ENCODE measurements around the gene PCK1. TPM values are rescaled to one million over a fixed set of nuclear protein-coding genes. Genes with fewer than 3 reads are reported as not detected.
A peak's percentile ranks its signal among the peaks of the same experiment; 100 is the strongest.

PCK1 gene
- total RNA-seq, 1 donor from 2014 or later = not detected

DNA sequence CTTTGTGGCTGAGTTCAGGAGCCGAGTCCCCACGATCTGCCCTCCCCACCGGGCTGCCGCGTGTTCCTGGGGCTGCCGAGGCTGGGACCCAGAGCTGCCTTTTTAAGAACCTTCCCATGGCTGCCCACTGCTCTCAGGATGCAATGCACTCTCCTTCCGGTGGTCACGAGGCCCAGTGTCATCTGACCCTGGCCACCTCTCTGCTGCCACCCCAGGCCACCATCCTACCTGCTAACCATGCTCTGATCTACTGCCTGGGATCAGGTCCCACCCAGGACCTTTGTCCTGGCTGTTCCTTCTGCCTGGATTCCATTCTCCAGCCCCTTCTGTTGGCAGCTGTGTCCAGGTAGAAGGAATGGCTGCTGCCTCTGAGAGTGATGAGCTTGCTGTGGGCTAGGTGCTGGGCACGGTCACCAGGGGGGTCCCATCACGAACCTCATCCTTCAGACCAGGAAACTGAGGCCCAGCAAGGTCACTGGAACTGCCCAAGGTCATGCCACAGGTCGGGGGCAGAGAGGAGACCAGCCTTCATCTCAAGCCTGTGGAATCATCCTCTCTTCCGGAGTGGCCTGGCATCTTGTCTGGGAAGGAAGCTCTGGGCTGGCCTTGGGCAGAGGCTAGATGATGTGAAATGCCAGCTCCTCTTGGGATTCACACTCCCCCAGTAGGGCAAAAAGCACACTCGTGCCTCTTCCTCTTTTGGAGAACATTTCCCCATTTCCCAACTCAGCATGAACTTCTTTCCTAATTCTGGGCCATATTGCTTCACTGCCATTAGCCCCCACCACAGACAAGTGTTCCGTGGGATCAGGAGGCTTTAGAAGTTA is 20.5 kb downstream of the PCK1 start:
- no peaks in the 10 kb centered on the region for H3K9me3 Mint-ChIP-seq
- H3K27ac Mint-ChIP-seq (ENCODE audit: unreplicated experiment) = no peak overlapping the region
- H3K27me3 Mint-ChIP-seq (ENCODE audit: low read depth) = peaks cover 44% of the 10 kb centered on the region
- DNase-seq (ENCODE audit: low read depth, low spot score) = no peak
- peaks cover 24% of the 10 kb centered on the region for H3K4me1 Mint-ChIP-seq
- no peak overlapping the region for H3K4me3 Mint-ChIP-seq
- TF ChIP-seq, protein P1, sequence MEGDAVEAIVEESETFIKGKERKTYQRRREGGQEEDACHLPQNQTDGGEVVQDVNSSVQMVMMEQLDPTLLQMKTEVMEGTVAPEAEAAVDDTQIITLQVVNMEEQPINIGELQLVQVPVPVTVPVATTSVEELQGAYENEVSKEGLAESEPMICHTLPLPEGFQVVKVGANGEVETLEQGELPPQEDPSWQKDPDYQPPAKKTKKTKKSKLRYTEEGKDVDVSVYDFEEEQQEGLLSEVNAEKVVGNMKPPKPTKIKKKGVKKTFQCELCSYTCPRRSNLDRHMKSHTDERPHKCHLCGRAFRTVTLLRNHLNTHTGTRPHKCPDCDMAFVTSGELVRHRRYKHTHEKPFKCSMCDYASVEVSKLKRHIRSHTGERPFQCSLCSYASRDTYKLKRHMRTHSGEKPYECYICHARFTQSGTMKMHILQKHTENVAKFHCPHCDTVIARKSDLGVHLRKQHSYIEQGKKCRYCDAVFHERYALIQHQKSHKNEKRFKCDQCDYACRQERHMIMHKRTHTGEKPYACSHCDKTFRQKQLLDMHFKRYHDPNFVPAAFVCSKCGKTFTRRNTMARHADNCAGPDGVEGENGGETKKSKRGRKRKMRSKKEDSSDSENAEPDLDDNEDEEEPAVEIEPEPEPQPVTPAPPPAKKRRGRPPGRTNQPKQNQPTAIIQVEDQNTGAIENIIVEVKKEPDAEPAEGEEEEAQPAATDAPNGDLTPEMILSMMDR (conservative IDR thresholded peaks at IDR 0.05) = no peak
- no peaks in the 10 kb centered on the region for H3K36me3 Mint-ChIP-seq (ENCODE audit: low read depth)

DNA sequence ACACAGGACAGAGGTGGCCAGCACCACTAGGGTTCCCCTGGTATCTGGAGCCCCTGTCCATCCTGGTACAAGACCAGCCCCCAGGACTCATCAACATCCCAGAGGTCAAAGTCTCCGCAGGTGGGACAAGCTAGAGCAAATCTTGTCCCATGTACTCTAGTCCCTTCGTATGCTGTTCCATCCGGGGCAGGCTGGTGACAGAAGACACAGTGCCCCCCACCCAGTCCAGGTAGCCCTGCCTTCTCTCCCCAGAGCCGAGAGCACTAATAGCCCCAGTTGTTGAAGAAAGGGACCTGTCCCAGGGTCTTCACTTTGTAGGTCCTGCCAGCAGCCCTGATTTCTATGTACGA is 21.1 kb downstream of the PCK1 start:
- no peaks in the 10 kb centered on the region for H3K9me3 Mint-ChIP-seq
- peaks cover 24% of the 10 kb centered on the region for H3K4me1 Mint-ChIP-seq
- no peak overlapping the region for H3K27ac Mint-ChIP-seq (ENCODE audit: unreplicated experiment)
- H3K36me3 Mint-ChIP-seq (ENCODE audit: low read depth) = no peaks in the 10 kb centered on the region
- peaks cover 44% of the 10 kb centered on the region for H3K27me3 Mint-ChIP-seq (ENCODE audit: low read depth)
- TF ChIP-seq, protein P1 (conservative IDR thresholded peaks at IDR 0.05) = no peak
- H3K4me3 Mint-ChIP-seq = no peak overlapping the region
- no peak for DNase-seq (ENCODE audit: low read depth, low spot score)

DNA sequence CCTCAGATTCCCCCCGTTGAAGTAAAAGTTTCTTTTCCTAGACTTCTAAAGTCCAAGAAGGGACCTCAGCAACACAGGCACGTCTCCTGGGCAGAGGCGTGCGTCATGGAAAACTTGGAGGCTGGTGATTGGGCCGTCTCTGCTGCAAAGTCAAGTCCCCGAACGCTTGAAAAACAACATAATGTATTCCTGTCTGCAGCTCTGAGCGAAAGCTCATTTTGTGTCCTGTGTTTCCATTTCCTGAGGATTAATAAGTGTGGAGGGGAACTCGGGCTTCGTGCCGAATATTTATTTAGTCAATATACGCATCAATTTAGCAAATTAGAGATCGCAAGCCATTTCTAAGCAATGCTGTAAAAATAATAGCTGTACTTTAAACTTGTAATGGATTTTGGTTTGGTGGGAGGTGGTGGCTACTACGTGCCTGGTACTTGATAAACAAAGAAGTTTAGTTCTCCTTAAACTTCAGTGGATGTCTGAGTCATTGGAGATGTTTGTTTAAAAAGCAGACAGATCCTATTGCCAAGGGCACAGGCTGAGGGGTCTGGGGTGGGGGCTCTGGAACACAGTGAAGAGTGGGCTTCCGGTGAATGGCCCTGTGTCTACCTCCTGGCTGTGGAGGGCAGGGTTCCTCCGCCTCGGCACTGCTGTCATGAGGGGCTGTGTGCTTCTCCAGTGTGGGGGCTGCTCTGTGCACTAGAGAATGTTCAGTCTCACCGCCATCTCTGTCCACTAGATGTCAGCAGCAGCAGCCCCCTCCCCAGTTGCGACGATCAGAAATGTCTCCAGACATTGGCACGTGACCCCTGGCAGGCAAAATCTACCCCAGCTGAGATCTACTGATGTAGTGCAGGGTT is 21.8 kb downstream of the PCK1 start:
- TF ChIP-seq, protein P1 (conservative IDR thresholded peaks at IDR 0.05) = peak; percentile 63
- peaks cover 44% of the 10 kb centered on the region for H3K27me3 Mint-ChIP-seq (ENCODE audit: low read depth)
- H3K9me3 Mint-ChIP-seq = no peaks in the 10 kb centered on the region
- DNase-seq (ENCODE audit: low read depth, low spot score) = peak; percentile 51
- no peak overlapping the region for H3K4me3 Mint-ChIP-seq
- H3K36me3 Mint-ChIP-seq (ENCODE audit: low read depth) = no peaks in the 10 kb centered on the region
- H3K4me1 Mint-ChIP-seq = peaks cover 24% of the 10 kb centered on the region
- H3K27ac Mint-ChIP-seq (ENCODE audit: unreplicated experiment) = no peak overlapping the region

DNA sequence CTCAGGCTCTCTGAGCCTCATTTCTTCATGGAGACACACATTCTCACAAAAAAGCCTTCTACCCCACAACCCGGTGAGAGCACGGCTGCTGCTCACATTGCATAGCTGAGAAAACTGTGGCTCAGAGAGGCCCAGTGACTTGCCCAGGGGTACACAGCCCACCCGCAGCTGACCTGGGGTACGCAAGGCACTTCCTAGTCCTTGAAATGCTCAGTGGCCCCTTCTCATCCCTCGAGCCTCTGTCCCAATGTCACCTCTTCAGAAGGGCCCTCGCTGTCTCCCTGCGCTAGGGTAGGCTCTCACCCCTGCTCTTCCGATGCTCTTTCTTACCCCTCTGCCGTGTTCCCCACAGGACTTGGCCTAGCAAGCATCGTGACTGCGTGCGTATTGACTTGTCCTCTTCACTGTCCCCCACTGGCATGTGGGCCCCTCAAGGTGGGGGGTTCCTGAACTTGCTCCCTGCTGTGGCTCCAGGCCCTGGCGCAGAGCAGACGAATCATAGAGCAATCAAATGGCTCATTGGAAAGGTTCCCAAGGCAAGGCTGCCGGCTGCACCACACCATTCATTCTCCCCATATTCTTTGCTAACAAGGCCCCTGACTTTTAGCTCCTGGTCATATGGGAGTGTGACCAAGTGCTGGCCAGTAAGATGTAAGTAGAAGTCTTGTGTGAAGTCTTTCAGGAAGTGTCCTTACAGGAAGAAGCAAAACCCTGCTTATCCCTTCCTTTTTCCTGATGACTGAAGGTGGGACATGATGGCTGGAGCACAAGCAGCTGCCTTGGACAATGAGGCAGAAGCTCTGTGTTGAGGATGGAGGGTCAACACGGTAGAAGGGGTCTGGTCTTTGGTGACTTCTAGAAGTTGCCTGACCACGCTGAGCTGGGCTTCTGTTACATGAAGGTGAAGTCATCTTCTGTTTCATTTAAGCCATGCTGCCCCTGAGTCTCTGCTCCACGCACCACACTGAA is 22.7 kb downstream of the PCK1 start:
- TF ChIP-seq, protein P1 (conservative IDR thresholded peaks at IDR 0.05) = no peak
- Mint-ChIP-seq H3K4me3 (no peak overlapping the region), H3K9me3 (no peaks in the 10 kb centered on the region), H3K27me3 (ENCODE audit: low read depth) (peaks cover 44% of the 10 kb centered on the region), H3K27ac (ENCODE audit: unreplicated experiment) (no peak overlapping the region), H3K4me1 (peaks cover 24% of the 10 kb centered on the region), H3K36me3 (ENCODE audit: low read depth) (no peaks in the 10 kb centered on the region)
- DNase-seq (ENCODE audit: low read depth, low spot score) = no peak

Data from neural crest cell (in vitro differentiated cells).